ENCODE data around the gene TBC1D5.

TBC1D5 gene

GRCh38 chr3:17320266-17320665 is 422.2 kb downstream of the TBC1D5 start:
- no peak for DNase-seq (ENCODE audit: extremely low read depth in 1 of 2, low read depth in 1 of 2)

- no peak for DNase-seq (ENCODE audit: extremely low read depth in 1 of 2, low read depth in 1 of 2)
Measured at GRCh38 chr3:17315897-17316296, 426.5 kb downstream of the TBC1D5 start.

GRCh38 chr3:17314171-17314570 is 428.3 kb downstream of the TBC1D5 start:
- DNase-seq (ENCODE audit: extremely low read depth in 1 of 2, low read depth in 1 of 2): no peak

DNA sequence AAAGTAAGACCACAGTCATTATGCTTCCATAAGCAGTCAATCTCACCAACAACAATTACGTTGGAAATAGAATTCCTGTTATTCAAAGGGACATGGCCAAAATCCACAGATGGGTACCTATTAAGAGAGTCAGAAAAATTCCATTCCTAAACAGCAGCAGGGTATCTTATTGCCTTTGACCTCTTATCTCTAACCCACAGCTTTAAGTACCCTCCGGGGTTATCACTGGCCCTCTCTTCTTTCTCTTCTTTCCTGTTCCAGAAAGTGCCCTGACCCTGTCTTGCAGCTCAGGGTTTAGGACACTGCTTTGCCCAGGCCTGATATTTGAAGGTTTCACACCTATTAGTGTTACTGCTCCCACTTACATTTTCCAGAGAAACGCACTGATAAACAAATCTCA is 428.7 kb downstream of the TBC1D5 start:
- DNase-seq (ENCODE audit: extremely low read depth in 1 of 2, low read depth in 1 of 2): no peak

DNA sequence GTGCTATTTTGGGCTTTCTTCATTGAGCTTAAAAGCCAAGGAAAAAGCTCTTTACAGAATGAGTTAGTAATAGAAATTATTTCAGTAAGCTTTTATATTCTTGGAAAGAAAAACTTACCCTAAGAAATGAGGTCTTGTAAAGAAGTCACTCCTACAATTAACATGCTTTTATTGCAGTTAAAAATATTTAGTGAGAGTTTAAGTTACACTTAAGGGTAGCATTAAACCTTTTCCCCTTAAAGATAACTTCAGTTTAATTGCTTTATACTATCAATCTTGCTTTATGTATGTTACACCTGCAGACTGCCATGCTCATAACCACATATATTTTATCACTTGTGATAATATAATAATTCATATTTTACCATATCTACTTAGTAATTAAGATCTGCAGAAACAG is 431.4 kb downstream of the TBC1D5 start:
- no peak for DNase-seq (ENCODE audit: extremely low read depth in 1 of 2, low read depth in 1 of 2)

DNA sequence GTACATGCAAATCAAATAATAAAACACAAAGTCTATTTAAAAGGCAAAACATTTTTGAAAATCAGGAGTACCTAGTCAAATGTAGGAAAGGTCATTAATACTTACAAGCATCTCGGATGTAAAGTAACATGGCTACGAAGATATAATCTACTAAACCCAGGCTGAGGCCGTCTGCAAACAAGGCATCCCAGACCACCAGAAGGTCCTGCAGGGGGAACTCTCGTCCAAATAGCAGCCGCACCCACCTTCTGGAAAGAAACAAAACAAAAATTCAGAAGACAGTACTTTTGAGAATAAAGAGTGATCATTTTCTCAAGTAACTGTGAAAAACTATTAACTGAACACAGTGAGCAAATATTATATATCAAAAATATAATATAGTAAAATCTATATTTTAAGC is 434.5 kb downstream of the TBC1D5 start:
- no peak for DNase-seq (ENCODE audit: extremely low read depth in 1 of 2, low read depth in 1 of 2)

DNA sequence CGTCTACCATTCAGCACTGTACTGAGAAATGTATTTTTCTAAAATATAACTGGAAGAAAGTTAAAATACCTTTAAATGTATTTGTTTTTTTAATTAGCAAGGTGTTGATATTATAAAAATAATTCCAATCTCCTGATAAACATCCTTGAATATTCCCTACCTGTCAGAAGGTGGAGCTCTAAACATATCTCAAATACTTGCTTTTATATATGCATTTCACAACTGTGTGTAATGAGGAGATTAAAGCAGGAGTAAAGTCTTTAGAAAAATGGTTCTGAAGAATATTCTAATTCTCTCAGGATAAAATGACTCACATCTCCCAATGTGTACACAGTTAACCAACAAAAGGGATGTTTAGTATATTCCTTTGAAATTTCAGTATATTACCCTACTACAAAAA is 434.9 kb downstream of the TBC1D5 start:
- no peak for DNase-seq (ENCODE audit: extremely low read depth in 1 of 2, low read depth in 1 of 2)

- no peak for DNase-seq (ENCODE audit: extremely low read depth in 1 of 2, low read depth in 1 of 2)
Measured at GRCh38 chr3:17304969-17305368, 437.5 kb downstream of the TBC1D5 start.

- no peak for DNase-seq (ENCODE audit: extremely low read depth in 1 of 2, low read depth in 1 of 2)
Measured at GRCh38 chr3:17302774-17303173, 439.7 kb downstream of the TBC1D5 start.

DNA sequence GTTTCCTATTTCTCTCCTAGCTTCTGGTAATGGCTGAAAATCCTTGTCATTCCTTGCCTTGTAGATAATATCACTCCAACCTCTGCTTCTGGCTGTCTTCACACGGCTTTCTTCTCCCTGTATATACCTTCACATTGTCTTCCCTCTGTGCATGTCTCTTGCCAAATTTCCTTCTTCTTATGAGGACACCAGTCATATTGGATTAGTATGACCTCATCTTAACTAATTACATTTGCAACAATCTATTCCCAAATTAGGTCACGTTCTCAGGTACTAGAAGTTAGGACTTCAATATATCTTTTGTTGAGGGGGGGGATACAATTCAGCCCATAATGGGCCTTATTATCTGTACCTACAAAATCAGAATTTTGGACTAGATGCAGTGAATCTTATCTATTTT is 440.3 kb downstream of the TBC1D5 start:
- no peak for DNase-seq (ENCODE audit: extremely low read depth in 1 of 2, low read depth in 1 of 2)

DNA sequence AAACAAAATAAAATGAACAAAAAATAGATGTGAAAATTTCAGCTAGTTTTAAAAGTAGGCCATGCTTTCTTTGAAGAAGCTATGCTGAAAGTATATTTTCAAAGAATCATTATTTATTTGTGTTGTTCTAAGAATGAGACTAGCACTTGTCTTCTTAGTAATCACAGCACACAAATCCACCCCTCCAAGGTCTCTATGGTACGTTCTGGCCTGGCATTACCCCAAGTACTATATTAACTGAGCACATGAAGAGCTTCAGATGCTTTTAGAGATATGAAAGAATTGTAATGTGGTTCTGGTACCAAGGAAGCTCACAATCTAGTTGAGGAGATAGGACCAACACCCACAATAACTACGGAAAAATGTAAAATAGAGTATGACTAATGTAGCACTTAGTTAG is 441.2 kb downstream of the TBC1D5 start:
- DNase-seq (ENCODE audit: extremely low read depth in 1 of 2, low read depth in 1 of 2): no peak

DNA sequence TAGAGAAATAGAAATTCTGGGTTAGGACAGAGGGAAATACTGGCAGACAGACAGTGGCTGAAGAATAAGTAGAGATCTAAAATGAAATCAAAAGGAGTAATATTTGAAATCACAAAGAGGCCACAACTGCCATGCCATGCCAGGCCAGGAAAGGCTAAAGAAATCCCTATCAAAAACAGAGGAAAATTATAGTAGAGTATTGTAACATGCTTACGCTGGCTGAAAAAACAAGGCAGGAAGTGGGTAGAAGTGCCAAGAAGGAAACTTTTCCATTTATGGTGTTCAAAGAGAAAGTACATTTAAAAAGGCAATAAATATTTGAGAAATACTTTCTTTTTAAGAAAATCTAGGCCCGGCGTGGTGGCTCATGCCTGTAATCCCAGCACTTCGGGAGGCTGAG is 442.0 kb downstream of the TBC1D5 start:
- no peak for DNase-seq (ENCODE audit: extremely low read depth in 1 of 2, low read depth in 1 of 2)

GRCh38 chr3:17298038-17298437 is 444.4 kb downstream of the TBC1D5 start:
- no peak for DNase-seq (ENCODE audit: extremely low read depth in 1 of 2, low read depth in 1 of 2)

GRCh38 chr3:17292556-17292955 is 449.9 kb downstream of the TBC1D5 start:
- no peak for DNase-seq (ENCODE audit: extremely low read depth in 1 of 2, low read depth in 1 of 2)

- no peak for DNase-seq (ENCODE audit: extremely low read depth in 1 of 2, low read depth in 1 of 2)
Measured at GRCh38 chr3:17290894-17291293, 451.5 kb downstream of the TBC1D5 start.

DNA sequence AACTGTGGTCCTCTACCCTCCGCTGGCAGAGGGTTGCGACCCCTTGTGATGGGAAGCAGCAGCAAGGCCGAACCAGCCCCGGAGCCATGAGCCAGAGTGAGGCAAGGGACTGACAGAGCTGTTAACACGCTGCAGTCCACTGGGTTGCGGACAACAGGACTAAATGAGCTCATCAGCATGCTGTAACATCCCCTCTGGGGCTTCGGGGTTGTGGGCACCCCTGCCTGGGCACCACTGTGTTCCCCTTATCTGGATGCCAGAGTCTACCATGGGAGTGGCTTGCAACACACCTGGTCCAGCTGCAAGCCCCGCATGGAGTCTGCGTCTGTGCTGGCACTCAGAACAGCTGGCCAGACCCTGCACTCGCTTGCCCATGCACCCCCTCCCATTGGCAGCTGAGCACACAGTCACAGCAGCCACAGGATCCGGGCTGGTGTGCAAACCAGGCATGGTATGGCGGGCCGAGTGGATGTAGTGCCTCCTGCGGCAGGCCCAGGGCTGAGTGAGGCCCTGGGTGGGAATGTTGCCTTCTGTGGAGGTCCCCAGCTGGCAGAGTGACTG is 453.5 kb downstream of the TBC1D5 start:
- no peak for DNase-seq (ENCODE audit: extremely low read depth in 1 of 2, low read depth in 1 of 2)

GRCh38 chr3:17287006-17287689 is 455.3 kb downstream of the TBC1D5 start:
- no peak for DNase-seq (ENCODE audit: extremely low read depth in 1 of 2, low read depth in 1 of 2)

DNA sequence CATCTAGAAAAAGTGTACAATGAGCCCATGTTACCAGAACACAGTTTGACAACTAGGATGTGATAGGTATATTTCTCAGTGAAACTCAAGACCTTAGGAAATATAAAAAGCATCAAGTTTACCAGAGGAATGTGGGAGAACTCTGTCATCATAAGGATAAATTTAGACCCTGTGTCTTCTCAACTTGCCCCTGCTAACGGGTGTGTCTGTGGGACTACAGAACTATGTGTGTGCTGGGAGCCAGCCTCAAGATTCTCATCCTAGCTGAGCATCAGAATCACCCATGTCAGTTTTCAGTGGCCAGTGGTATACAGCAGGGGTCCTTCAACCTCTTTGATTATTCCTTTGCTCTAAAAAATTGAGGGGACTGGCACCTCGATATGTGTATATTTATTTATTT is 464.4 kb downstream of the TBC1D5 start:
- no peak for DNase-seq (ENCODE audit: extremely low read depth in 1 of 2, low read depth in 1 of 2)

- no peak for DNase-seq (ENCODE audit: extremely low read depth in 1 of 2, low read depth in 1 of 2)
Measured at GRCh38 chr3:17266846-17267245, 475.6 kb downstream of the TBC1D5 start.

GRCh38 chr3:17261627-17262369 is 480.6 kb downstream of the TBC1D5 start:
- no peak for DNase-seq (ENCODE audit: extremely low read depth in 1 of 2, low read depth in 1 of 2)

DNA sequence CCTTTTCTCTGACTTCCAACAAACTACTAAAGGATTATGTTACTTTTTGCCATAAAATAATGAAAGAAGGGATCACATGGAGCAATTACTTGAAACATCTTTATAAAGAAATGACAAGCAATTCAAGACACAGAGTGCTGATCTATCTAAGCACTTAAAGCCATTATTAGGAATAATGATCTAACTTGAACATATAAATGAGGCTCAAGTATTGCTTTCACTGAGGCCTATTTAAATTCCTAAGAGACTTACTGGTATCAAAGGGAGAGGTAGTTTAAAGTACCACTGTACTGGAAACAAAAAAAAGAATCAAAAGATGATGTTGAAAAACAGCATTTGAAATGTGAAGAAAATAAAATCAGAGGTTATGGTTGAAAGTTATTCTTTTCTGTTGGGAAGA is 482.2 kb downstream of the TBC1D5 start:
- no peak for DNase-seq (ENCODE audit: extremely low read depth in 1 of 2, low read depth in 1 of 2)

DNA sequence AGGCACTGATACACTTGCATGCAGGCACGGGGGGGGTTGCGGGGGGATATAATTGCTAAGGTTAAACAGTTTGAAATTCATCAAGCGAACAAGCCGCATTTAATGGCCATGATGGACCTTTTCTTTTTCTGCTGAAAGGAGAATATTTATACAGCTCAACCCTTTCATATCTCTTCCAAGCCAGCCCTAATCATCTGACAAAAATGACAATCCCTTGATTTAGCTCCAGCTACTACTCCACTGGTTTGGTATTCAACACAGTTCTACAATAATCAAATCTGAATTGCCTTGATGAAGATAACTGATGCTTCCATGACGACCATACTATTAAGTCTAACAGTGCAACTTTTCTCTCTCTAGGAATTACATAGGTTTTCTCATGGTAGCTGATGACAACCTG is 482.7 kb downstream of the TBC1D5 start:
- DNase-seq (ENCODE audit: extremely low read depth in 1 of 2, low read depth in 1 of 2): no peak

All from stimulated activated CD8-positive, alpha-beta memory T cell treated with anti-CD3 and anti-CD28 coated beads, Interleukin-7, amount 100 ng/mL, for 48 hours (primary cell).